KG1 (cell line): Measurements from ENCODE around the gene MAST4.
"Not testable (repeated sequence)": the region's sequence is repeated elsewhere in the genome, so short reads cannot be mapped to it uniquely, and the experiment has no call there.

Experiments
- DNase-seq: peaks from one replicate; lab custom pipeline; 2025; lab: John Stamatoyannopoulos, UW

Gene MAST4

GRCh38 chr5:66647146-66647856, 51.1 kb downstream of the MAST4 start:
- DNase-seq: no peak

GRCh38 chr5:66652818-66653217, 56.6 kb downstream of the MAST4 start:
- DNase-seq: no peak

GRCh38 chr5:66653325-66653724, 57.1 kb downstream of the MAST4 start:
- no peak for DNase-seq

- DNase-seq: no peak
Measured at GRCh38 chr5:66655395-66656324, 59.5 kb downstream of the MAST4 start.

- DNase-seq: no peak
Measured at GRCh38 chr5:66658516-66658915, 62.3 kb downstream of the MAST4 start.

GRCh38 chr5:66659780-66660179, 63.6 kb downstream of the MAST4 start:
- no peak for DNase-seq

- DNase-seq: no peak
Measured at GRCh38 chr5:66660396-66660795, 64.2 kb downstream of the MAST4 start.

GRCh38 chr5:66661149-66661548, 65.0 kb downstream of the MAST4 start:
- DNase-seq: no peak

GRCh38 chr5:66666778-66667177, 70.6 kb downstream of the MAST4 start:
- no peak for DNase-seq

- DNase-seq: no peak
Measured at GRCh38 chr5:66669086-66669861, 73.1 kb downstream of the MAST4 start.

GRCh38 chr5:66669862-66670195, 73.6 kb downstream of the MAST4 start:
- no peak for DNase-seq

- no peak for DNase-seq
Measured at GRCh38 chr5:66671305-66671704, 75.1 kb downstream of the MAST4 start.

GRCh38 chr5:66674802-66675201, 78.6 kb downstream of the MAST4 start:
- no peak for DNase-seq

- no peak for DNase-seq
Measured at GRCh38 chr5:66675406-66675805, 79.2 kb downstream of the MAST4 start.

- no peak for DNase-seq
Measured at GRCh38 chr5:66680221-66680620, 84.0 kb downstream of the MAST4 start.

- DNase-seq: no peak
Measured at GRCh38 chr5:66680804-66681203, 84.6 kb downstream of the MAST4 start.

GRCh38 chr5:66684663-66685062, 88.5 kb downstream of the MAST4 start:
- DNase-seq: no peak

GRCh38 chr5:66689522-66690220, 93.5 kb downstream of the MAST4 start:
- no peak for DNase-seq

- DNase-seq: no peak
Measured at GRCh38 chr5:66694036-66694435, 97.8 kb downstream of the MAST4 start.

- DNase-seq: not testable (repeated sequence)
Measured at GRCh38 chr5:66695840-66696239, 99.6 kb downstream of the MAST4 start.

- no peak for DNase-seq
Measured at GRCh38 chr5:66697796-66698564, 101.8 kb downstream of the MAST4 start.
